H1 (cell line): ENCODE measurements around the gene SCAPER. TPM values are rescaled to one million over a fixed set of nuclear protein-coding genes. Genes with fewer than 3 reads are reported as not detected.

ENCODE experiments used
- CTCF ChIA-PET: fragments of 300-600 bp; sonication (Branson Sonifier 250); formaldehyde crosslinking; loops from one replicate; lab custom pipeline; 2021; ENCODE audit not compliant: partially characterized antibody; lab: Charles Lee
- POLR2A ChIA-PET: fragments of 300-600 bp; sonication (Branson Sonifier 250); formaldehyde crosslinking; loops from one replicate; lab custom pipeline; 2021; ENCODE audit warnings: inconsistent platforms; ENCODE audit not compliant: partially characterized antibody; lab: Charles Lee
- DNase-seq, 2 experiments: peaks; one replicate each; pipeline versions ENCODE4 v3.0.0 to v3.0.0-alpha.2; 2010 to 2022; ENCODE audit warnings: low spot score in 2 of 2, low read depth in 1 of 2, mixed read lengths in 1 of 2
- FAIRE-seq: peaks from 2 replicates; lab custom pipeline; 2011; peaks lifted over from hg19 to GRCh38; lab: Jason Lieb, UNC
- H2AFZ ChIP-seq: 2 replicates; pipeline ENCODE4 v1.8.1; 2012; ENCODE audit warnings: low read length, inconsistent platforms
- H2AK5ac ChIP-seq: 2 replicates; pipeline ENCODE4 v1.6.1; 2013; ENCODE audit warnings: low read depth, low read length
- H2BK120ac ChIP-seq: replicated peaks from 2 replicates; pipeline ENCODE3; 2013; ENCODE audit warnings: low read depth, low read length, inconsistent platforms
- H2BK12ac ChIP-seq: 2 replicates; pipeline ENCODE4 v1.6.1; 2013; ENCODE audit warnings: low read depth, low read length
- H2BK15ac ChIP-seq: 2 replicates; pipeline ENCODE4 v1.6.1; 2013; ENCODE audit warnings: low read length
- H2BK20ac ChIP-seq: 2 replicates; pipeline ENCODE4 v1.6.1; 2013; ENCODE audit warnings: low read length
- H2BK5ac ChIP-seq: 2 replicates; pipeline ENCODE4 v1.6.1; 2013; ENCODE audit warnings: low read depth, low read length
- H3K14ac ChIP-seq: 2 replicates; pipeline ENCODE4 v1.6.1; 2013; ENCODE audit warnings: inconsistent platforms; ENCODE audit not compliant: insufficient read length
- H3K18ac ChIP-seq: 2 replicates; pipeline ENCODE4 v1.6.1; 2013; ENCODE audit warnings: low read length; ENCODE audit errors: extremely low read depth
- H3K23ac ChIP-seq: 2 replicates; pipeline ENCODE4 v1.6.1; 2013; ENCODE audit warnings: inconsistent platforms; ENCODE audit not compliant: insufficient read length
- H3K23me2 ChIP-seq: 2 replicates; pipeline ENCODE4 v1.6.1; 2013; ENCODE audit warnings: low read depth, low read length
- H3K27ac ChIP-seq: 2 replicates; pipeline ENCODE4 v1.6.1; 2011; ENCODE audit warnings: low read depth, low read length, inconsistent platforms
- H3K27me3 ChIP-seq, 4 experiments: replicated peaks in 1 of 4; 1 replicate in 1 of 4; 2 replicates in 3 of 4; pipeline versions ENCODE4 v1.6.1 to v1.8.1; 2011 to 2013; ENCODE audit warnings: low read length in 3 of 4, mild to moderate bottlenecking in 3 of 4, inconsistent platforms in 2 of 4, mixed read lengths in 2 of 4, moderate library complexity in 1 of 4; ENCODE audit not compliant: control insufficient read depth in 3 of 4, insufficient read depth in 3 of 4; ENCODE audit errors: extremely low read depth in 1 of 4
- H3K36me3 ChIP-seq, 4 experiments: 2 replicates each; pipeline versions ENCODE4 v1.6.1 to v1.8.1; 2011 to 2013; ENCODE audit warnings: mild to moderate bottlenecking in 4 of 4, low read length in 3 of 4, moderate library complexity in 2 of 4, control low read depth in 1 of 4, inconsistent platforms in 1 of 4; ENCODE audit not compliant: insufficient read depth in 4 of 4, control insufficient read depth in 2 of 4
- H3K4ac ChIP-seq: replicated peaks from 2 replicates; pipeline ENCODE3; 2013; ENCODE audit warnings: low read length, low read depth, mixed read lengths, inconsistent platforms; ENCODE audit not compliant: insufficient read length
- H3K4me1 ChIP-seq, 4 experiments: replicated peaks in 1 of 4; 1 replicate in 1 of 4; 2 replicates in 3 of 4; pipeline versions ENCODE4 v1.6.1 to v1.8.1; 2011 to 2013; ENCODE audit warnings: low read length in 3 of 4, inconsistent platforms in 2 of 4, mixed read lengths in 1 of 4; ENCODE audit not compliant: insufficient read depth in 4 of 4, control insufficient read depth in 3 of 4
- H3K4me2 ChIP-seq, 2 experiments: 2 replicates each; pipeline versions ENCODE4 v1.6.1 to v1.8.1; 2011 to 2013; ENCODE audit warnings: low read depth in 2 of 2, low read length in 2 of 2, control low read depth in 1 of 2, inconsistent platforms in 1 of 2, mild to moderate bottlenecking in 1 of 2; ENCODE audit not compliant: insufficient read depth in 1 of 2
- H3K4me3 ChIP-seq, 4 experiments: fragments of 200-600, 300-600 bp in 1 of 4; sonication (generic), shearing (Covaris generic), sonication (Bioruptor Twin) in 1 of 4; 2 replicates each; pipeline versions ENCODE4 v1.5.1 to v1.8.1; 2011 to 2016; ENCODE audit warnings: low read length in 4 of 4, low read depth in 3 of 4, control low read depth in 2 of 4, inconsistent platforms in 2 of 4, mild to moderate bottlenecking in 2 of 4, mixed read lengths in 1 of 4, moderate library complexity in 1 of 4; ENCODE audit not compliant: insufficient read depth in 2 of 4; ENCODE audit errors: extremely low read depth in 1 of 4
- H3K56ac ChIP-seq: replicated peaks from 2 replicates; pipeline ENCODE3; 2013; ENCODE audit warnings: low read depth, mild to moderate bottlenecking, mixed read lengths, low read length, inconsistent platforms; ENCODE audit not compliant: insufficient read length
- H3K79me1 ChIP-seq: 2 replicates; pipeline ENCODE4 v1.6.1; 2013; ENCODE audit warnings: low read depth, low read length, control low read depth
- H3K79me2 ChIP-seq, 2 experiments: 2 replicates each; pipeline versions ENCODE4 v1.6.1 to v1.8.1; 2012 to 2013; ENCODE audit warnings: low read length in 2 of 2, mild to moderate bottlenecking in 2 of 2, inconsistent platforms in 1 of 2; ENCODE audit not compliant: insufficient read depth in 2 of 2, control insufficient read depth in 1 of 2
- H3K9ac ChIP-seq, 4 experiments: replicated peaks in 1 of 4; 1 replicate in 1 of 4; 2 replicates in 3 of 4; pipeline versions ENCODE4 v1.6.1 to v1.8.1; 2011 to 2013; ENCODE audit warnings: low read depth in 3 of 4, low read length in 3 of 4, control low read depth in 2 of 4, mild to moderate bottlenecking in 2 of 4, moderate library complexity in 2 of 4, inconsistent platforms in 1 of 4; ENCODE audit errors: extremely low read depth in 1 of 4
- H3K9me3 ChIP-seq, 2 experiments: 2 replicates each; pipeline versions ENCODE4 v1.6.1 to v1.8.1; 2012 to 2013; ENCODE audit warnings: mild to moderate bottlenecking in 2 of 2, moderate library complexity in 2 of 2, control low read depth in 1 of 2, inconsistent platforms in 1 of 2, low read depth in 1 of 2, low read length in 1 of 2, mixed read lengths in 1 of 2; ENCODE audit not compliant: insufficient read depth in 2 of 2
- H4K20me1 ChIP-seq, 2 experiments: replicated peaks in 1 of 2; 2 replicates each; pipeline versions ENCODE3 to v1.8.1; 2011 to 2013; ENCODE audit warnings: inconsistent platforms in 2 of 2, low read length in 2 of 2, mild to moderate bottlenecking in 1 of 2; ENCODE audit not compliant: insufficient read depth in 2 of 2, control insufficient read depth in 1 of 2
- H4K5ac ChIP-seq: 2 replicates; pipeline ENCODE4 v1.6.1; 2013; ENCODE audit warnings: low read length, low read depth, mixed read lengths, inconsistent platforms; ENCODE audit not compliant: insufficient read length
- H4K8ac ChIP-seq: 2 replicates; pipeline ENCODE4 v1.8.0; 2013; ENCODE audit warnings: mild to moderate bottlenecking, moderate library complexity, low read length, inconsistent platforms; ENCODE audit not compliant: insufficient read depth; ENCODE audit errors: extremely low read depth
- H4K91ac ChIP-seq: replicated peaks from 2 replicates; pipeline ENCODE3; 2013; ENCODE audit warnings: low read length, mixed read lengths, inconsistent platforms; ENCODE audit not compliant: insufficient read length
- CREB1 ChIP-seq: IDR thresholded peaks from 2 replicates; pipeline ENCODE4 v1.6.1; 2012; ENCODE audit warnings: inconsistent platforms
- CTCF ChIP-seq, 3 experiments: IDR thresholded peaks; 1 replicate in 2 of 3; 2 replicates in 1 of 3; pipeline versions ENCODE4 v1.5.1 to v1.6.1; 2011; ENCODE audit warnings: low read length in 3 of 3, mild to moderate bottlenecking in 3 of 3, inconsistent platforms in 2 of 3, low read depth in 1 of 3, moderate library complexity in 1 of 3; ENCODE audit not compliant: insufficient read depth in 1 of 3; ENCODE audit errors: control extremely low read depth in 1 of 3
- GABPA ChIP-seq: IDR thresholded peaks from 2 replicates; pipeline ENCODE4 v1.6.1; 2011; ENCODE audit warnings: mild to moderate bottlenecking, low read length, moderate library complexity, borderline replicate concordance; ENCODE audit not compliant: insufficient read depth
- HDAC6 ChIP-seq: IDR thresholded peaks from one replicate; pipeline ENCODE4 v1.7.1; 2012; ENCODE audit warnings: low read depth, mild to moderate bottlenecking, inconsistent platforms, low read length, moderate library complexity
- KDM1A ChIP-seq: fragments of 200-600, 300-600 bp; sonication (generic); IDR thresholded peaks from 2 replicates; pipeline ENCODE4 v1.7.1; 2016; ENCODE audit warnings: mild to moderate bottlenecking, low read length, borderline replicate concordance
- MAFK ChIP-seq: IDR thresholded peaks from 2 replicates; pipeline ENCODE4 v1.6.1; 2012; ENCODE audit warnings: low read depth, mild to moderate bottlenecking, improper control_type of control experiment, low read length
- MAX ChIP-seq: IDR thresholded peaks from 2 replicates; pipeline ENCODE4 v1.6.1; 2012; ENCODE audit warnings: inconsistent platforms
- POLR2A ChIP-seq, 2 experiments: IDR thresholded peaks; 1 replicate in 1 of 2; 2 replicates in 1 of 2; pipeline ENCODE4 v1.6.1; 2011; ENCODE audit warnings: low read depth in 2 of 2, low read length in 2 of 2, mild to moderate bottlenecking in 2 of 2; ENCODE audit errors: control extremely low read depth in 1 of 2
- RNF2 ChIP-seq: fragments of 200-900, 300-1000 bp; sonication (generic); IDR thresholded peaks from 2 replicates; pipeline ENCODE4 v1.7.1; 2016; ENCODE audit warnings: borderline replicate concordance, low read depth, mild to moderate bottlenecking, antibody characterized with exemption, low read length; ENCODE audit not compliant: poor library complexity, severe bottlenecking; ENCODE audit errors: missing control alignments
- USF2 ChIP-seq: IDR thresholded peaks from 2 replicates; pipeline ENCODE4 v1.6.1; 2011; ENCODE audit warnings: low read length, improper control_type of control experiment
- WGBS, 2 experiments: shearing (Covaris generic) in 1 of 2; methylation state at CpG; one replicate each; pipeline versions ENCODE4 v1.1.6 to v1.1.7; 2013 to 2015; ENCODE audit warnings: low lambda C conversion rate in 2 of 2, mixed read lengths in 2 of 2, inconsistent platforms in 1 of 2, low coverage in 1 of 2, missing lambda C conversion rate in 1 of 2; ENCODE audit not compliant: insufficient replicate concordance in 2 of 2, insufficient coverage in 1 of 2, insufficient read length in 1 of 2; ENCODE audit errors: extremely low coverage in 1 of 2, missing lambda C conversion rate in 1 of 2; 5-methylcytosine and 5-hydroxymethylcytosine counted together
- polyA plus RNA-seq, 7 experiments: library from polyadenylated mRNA; depleted of rRNA in 3 of 7; stranded (reverse) in 5 of 7; unstranded in 2 of 7; fragments of >200 nt in 5 of 7; fragments of 200-250 nt in 2 of 7; gene quantifications; 1 replicate in 5 of 7; 2 replicates in 1 of 7; 4 replicates in 1 of 7; pipeline versions ENCODE4 v1.2.1 to v1.2.3, GENCODE V29; 2011 to 2013; ENCODE audit warnings: missing spikeins in 2 of 7, mixed read lengths in 2 of 7
- total RNA-seq: library from RNA; stranded (reverse); fragmentation: NEBNext Ultra II Directional; extraction: Animal tissue kit (Norgen Biotek cat#: 25700); gene quantifications from 2 replicates; pipeline ENCODE4 v1.2.1, GENCODE V29; 2021

The SCAPER gene
- total and polyA plus RNA-seq, 2 of the 8 experiments (the other 6 are each of a cell fraction or from before 2014, with no cell fraction given): 1.6 to 6.8 TPM

GRCh38 chr15:76429661-76430060 is 475.5 kb downstream of the SCAPER start:
- H3K79me2 ChIP-seq: no peaks in the 10 kb centered on the region
- H3K23ac ChIP-seq: no peak overlapping the region
- peaks cover 7 to 15% of the 10 kb centered on the region in 2 experiments for H3K9me3 ChIP-seq
- no peak overlapping the region; the same call in 1 of the 2 replicates for H3K18ac ChIP-seq
- peaks cover 0 to 6% (median 0%) of the 10 kb centered on the region in 4 experiments; a peak in 1 of 8 replicates for H3K36me3 ChIP-seq
- no peak overlapping the region for H2BK5ac ChIP-seq
- POLR2A ChIA-PET: no interaction called here
- H4K5ac ChIP-seq: no peak overlapping the region
- no peaks in the 10 kb centered on the region for H3K27me3 ChIP-seq
- CTCF ChIA-PET: no interaction called here
- no peak overlapping the region for H4K8ac ChIP-seq
- H3K4ac ChIP-seq: no peak overlapping the region
- H3K4me3 ChIP-seq: no peak overlapping the region
- DNase-seq (no peak), FAIRE-seq (no peak)
- H2BK20ac ChIP-seq: no peak overlapping the region
- 0 out of 7 replicates have a peak, but pooled peaks cover 0 to 3% (median 0%) of the 10 kb centered on the region in 4 experiments for H3K4me1 ChIP-seq
- WGBS, 2 experiments: 83% methylated on average over 4 of the region's 4 CpGs; no CpG with 5 or more reads in 1 of the 2 experiments
- H2BK120ac ChIP-seq: no peak overlapping the region
- H4K91ac ChIP-seq: no peak overlapping the region
- no peak overlapping the region for H2AFZ ChIP-seq
- H3K79me1 ChIP-seq: no peaks in the 10 kb centered on the region
- no peak overlapping the region for H2AK5ac ChIP-seq
- no peak overlapping the region for H2BK12ac ChIP-seq
- no peak overlapping the region for H2BK15ac ChIP-seq
- no peaks in the 10 kb centered on the region for H3K23me2 ChIP-seq
- no peak overlapping the region for H3K27ac ChIP-seq
- H3K9ac ChIP-seq: no peak overlapping the region
- H3K56ac ChIP-seq: no peak overlapping the region
- H3K4me2 ChIP-seq: no peak overlapping the region
- H3K14ac ChIP-seq: no peak overlapping the region
- no peaks in the 10 kb centered on the region for H4K20me1 ChIP-seq
- TF ChIP-seq KDM1A (no peak), GABPA (no peak), MAFK (no peak), USF2 (no peak), HDAC6 (no peak), POLR2A (IDR thresholded peaks at IDR 0.05; ENCODE audit: control extremely low read depth in 1 of 2, low read depth in 2 of 2, low read length in 2 of 2) (no peak), RNF2 (no peak), MAX (no peak), CTCF (IDR thresholded peaks at IDR 0.05; ENCODE audit: control extremely low read depth in 1 of 3, insufficient read depth in 1 of 3, low read depth in 1 of 3, low read length in 3 of 3) (no peak), CREB1 (no peak)
